Activated naive CD4-positive, alpha-beta T cell treated with anti-CD3 and anti-CD28 coated beads for 36 hours (primary cell): ENCODE results near the gene SSBP4. TPM values are rescaled to one million over a fixed set of nuclear protein-coding genes. Genes with fewer than 3 reads are reported as not detected.

Source experiments
- CTCF ChIA-PET: fragments of 350-600 bp; sonication (Branson Sonifier 250); formaldehyde crosslinking; loops from one replicate; lab custom pipeline; 2021; ENCODE audit warnings: antibody characterized with exemption; lab: Charles Lee
- DNase-seq: peaks from one replicate; pipeline ENCODE4 v3.0.0-alpha.2; 2020
- H3K27ac Mint-ChIP-seq: one replicate; pipeline ENCODE4 v1.8.0; 2021; ENCODE audit warnings: mild to moderate bottlenecking, mixed read lengths
- H3K27me3 Mint-ChIP-seq: one replicate; pipeline ENCODE4 v1.8.0; 2021; ENCODE audit warnings: low read depth, mixed read lengths
- H3K36me3 Mint-ChIP-seq: one replicate; pipeline ENCODE4 v1.8.0; 2021; ENCODE audit warnings: low read depth, mixed read lengths
- H3K4me1 Mint-ChIP-seq: one replicate; pipeline ENCODE4 v1.8.0; 2021; ENCODE audit warnings: low read depth, mixed read lengths
- H3K4me3 Mint-ChIP-seq: one replicate; pipeline ENCODE4 v1.8.0; 2021; ENCODE audit warnings: mild to moderate bottlenecking, moderate library complexity, mixed read lengths
- H3K9me3 Mint-ChIP-seq: one replicate; pipeline ENCODE4 v1.8.0; 2021; ENCODE audit warnings: mixed read lengths
- intact Hi-C: fragments of 100-400 bp; cut with micrococcal nuclease; formaldehyde crosslinking; loops from one replicate; pipeline ENCODE4 v1.15.1; 2023
- total RNA-seq, 2 experiments: library from RNA; stranded (reverse); gene quantifications; one replicate each; pipeline ENCODE4 v1.2.3, GENCODE V29; 2021

Gene SSBP4
- total RNA-seq, 2 experiments from 2014 or later: 62.6 to 71.4 TPM

GRCh38 chr19:18431351-18432197 is 12.4 kb downstream of the SSBP4 start:
- intact Hi-C loops: no loop called here
- no peaks in the 10 kb centered on the region for H3K9me3 Mint-ChIP-seq
- CTCF ChIA-PET: interaction anchor here (0.7 kb wide), 1 partner anchor 158 kb away, joined by 3 read pairs; no protein-coding TSS in a partner anchor
- H3K36me3 Mint-ChIP-seq: peaks cover 2% of the 10 kb centered on the region
- no peaks in the 10 kb centered on the region for H3K27me3 Mint-ChIP-seq
- H3K4me3 Mint-ChIP-seq: no peak overlapping the region
- H3K27ac Mint-ChIP-seq: no peak overlapping the region
- H3K4me1 Mint-ChIP-seq: peaks cover 26% of the 10 kb centered on the region
- DNase-seq: no peak

GRCh38 chr19:18432275-18433014 is 13.2 kb downstream of the SSBP4 start:
- Mint-ChIP-seq H3K4me1 (peaks cover 26% of the 10 kb centered on the region), H3K36me3 (peaks cover 2% of the 10 kb centered on the region), H3K27me3 (no peaks in the 10 kb centered on the region), H3K27ac (no peak overlapping the region), H3K9me3 (no peaks in the 10 kb centered on the region), H3K4me3 (no peak overlapping the region)
- CTCF ChIA-PET: interaction anchor here (0.7 kb wide), 1 partner anchor 157 kb away, joined by 3 read pairs; no protein-coding TSS in a partner anchor
- intact Hi-C loops: no loop called here
- no peak for DNase-seq

DNA sequence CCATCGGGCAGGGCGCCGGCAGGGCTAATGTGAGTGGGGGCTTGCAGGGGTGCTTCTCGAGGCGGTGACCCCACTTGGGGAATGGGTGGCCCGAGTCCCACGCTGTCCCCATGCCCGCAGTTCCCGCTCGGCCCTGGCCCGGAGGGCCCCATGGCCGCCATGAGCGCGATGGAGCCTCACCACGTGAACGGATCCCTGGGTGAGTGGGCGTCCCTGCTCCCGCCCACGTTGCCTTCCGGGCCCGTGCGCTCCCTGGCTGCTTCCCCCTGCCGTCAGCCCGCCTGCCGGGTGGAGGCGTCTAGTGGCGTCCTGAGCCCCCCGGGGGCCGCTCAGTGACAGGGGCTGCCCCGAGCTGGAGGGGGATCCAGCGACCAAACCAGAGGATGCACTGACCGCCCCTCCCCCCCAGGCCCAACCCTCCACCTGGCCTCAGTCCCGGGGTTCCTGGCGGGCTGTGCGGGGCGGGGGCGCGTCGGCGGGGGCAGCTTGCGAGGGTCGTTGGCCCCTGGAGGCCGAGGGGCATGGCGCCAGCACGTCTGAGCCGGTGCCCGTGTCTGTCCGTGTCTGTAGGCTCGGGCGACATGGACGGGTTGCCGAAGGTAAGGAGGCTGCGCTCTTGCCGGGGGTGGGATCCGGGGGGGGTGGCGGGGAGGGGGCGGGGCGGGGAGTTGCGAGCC is 14.0 kb downstream of the SSBP4 start:
- H3K4me1 Mint-ChIP-seq: peaks cover 26% of the 10 kb centered on the region
- no peak for DNase-seq
- CTCF ChIA-PET: no interaction called here
- H3K27me3 Mint-ChIP-seq: no peaks in the 10 kb centered on the region
- no peak overlapping the region for H3K4me3 Mint-ChIP-seq
- H3K27ac Mint-ChIP-seq: no peak overlapping the region
- no peaks in the 10 kb centered on the region for H3K9me3 Mint-ChIP-seq
- intact Hi-C loops: no loop called here
- H3K36me3 Mint-ChIP-seq: peaks cover 2% of the 10 kb centered on the region

GRCh38 chr19:18433735-18434398 is 14.7 kb downstream of the SSBP4 start:
- intact Hi-C loops: no loop called here
- Mint-ChIP-seq H3K4me3 (peak overlapping the region; percentile 15), H3K4me1 (peaks cover 26% of the 10 kb centered on the region), H3K27me3 (no peaks in the 10 kb centered on the region), H3K9me3 (no peaks in the 10 kb centered on the region), H3K27ac (no peak overlapping the region), H3K36me3 (peaks cover 2% of the 10 kb centered on the region)
- DNase-seq: no peak
- CTCF ChIA-PET: no interaction called here

DNA sequence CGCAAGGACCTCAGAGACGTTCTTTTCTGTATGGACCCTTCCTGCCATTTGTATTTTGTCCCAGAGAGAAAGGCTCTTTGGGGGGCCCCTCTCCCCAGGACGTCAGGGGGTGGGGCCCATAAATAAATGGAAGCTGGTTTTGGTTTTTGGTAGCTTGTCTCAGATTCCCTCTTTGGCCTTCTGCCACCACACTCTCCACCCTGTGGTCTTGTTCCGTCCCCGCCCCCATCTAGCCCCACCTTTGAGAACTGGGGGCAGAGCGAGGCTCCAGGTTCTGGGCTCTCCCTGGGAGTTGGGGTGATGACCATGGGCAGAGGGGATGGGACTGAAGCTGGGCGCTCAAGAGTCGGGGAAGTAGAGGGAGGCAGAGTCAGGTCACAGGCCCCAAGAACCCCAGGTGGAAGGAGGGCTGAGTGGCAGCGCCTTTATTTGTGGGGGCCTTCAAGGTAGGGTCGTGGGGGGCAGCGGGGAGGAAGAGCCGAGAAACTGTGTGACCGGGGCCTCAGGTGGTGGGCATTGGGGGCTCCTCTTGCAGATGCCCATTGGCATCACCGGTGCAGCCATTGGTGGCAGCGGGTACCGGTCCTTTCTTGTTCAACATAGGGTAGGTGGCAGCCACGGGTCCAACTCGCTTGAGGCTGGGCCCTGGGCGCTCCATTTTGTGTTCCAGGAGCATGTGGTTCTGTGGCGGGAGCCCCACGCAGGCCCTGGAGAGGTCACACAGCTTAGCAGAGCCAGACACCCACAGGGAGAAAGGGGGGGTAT is 15.4 kb downstream of the SSBP4 start:
- Mint-ChIP-seq H3K27me3 (no peaks in the 10 kb centered on the region), H3K9me3 (no peaks in the 10 kb centered on the region), H3K36me3 (peaks cover 2% of the 10 kb centered on the region), H3K27ac (no peak overlapping the region), H3K4me1 (peaks cover 25% of the 10 kb centered on the region), H3K4me3 (peak overlapping the region; percentile 15)
- intact Hi-C loops: no loop called here
- CTCF ChIA-PET: no interaction called here
- no peak for DNase-seq

DNA sequence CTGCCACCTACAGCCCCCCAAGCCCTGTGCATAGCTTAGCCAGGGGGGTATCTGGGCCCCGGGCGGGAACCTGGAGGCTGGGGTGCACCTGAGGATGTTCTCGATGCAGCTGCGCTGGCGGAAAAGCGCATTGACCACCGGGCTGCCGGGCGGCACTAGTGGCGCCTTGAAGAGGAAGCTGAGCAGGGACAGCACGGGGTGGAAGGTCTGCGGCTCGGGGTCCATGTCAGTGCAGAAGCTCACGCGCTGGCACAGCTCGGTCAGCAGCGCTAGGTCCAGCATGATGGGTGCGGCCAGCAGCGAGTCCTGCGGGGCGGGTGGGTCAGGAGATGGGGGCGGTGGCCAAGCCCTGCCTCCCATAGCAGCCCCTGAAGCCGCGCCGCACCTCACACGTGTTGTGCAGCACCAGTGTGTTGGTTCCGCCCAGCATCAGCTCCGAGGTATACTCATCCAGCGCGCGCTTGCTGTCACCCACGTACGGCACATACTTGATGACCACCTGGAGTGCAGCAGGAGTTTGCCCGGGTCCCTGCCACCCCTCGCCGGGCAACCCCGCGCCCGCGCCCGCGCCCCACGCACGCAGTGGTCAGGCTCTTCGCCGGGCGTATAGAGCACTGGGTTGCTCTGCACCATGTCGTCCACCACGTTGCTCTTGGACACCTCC is 16.1 kb downstream of the SSBP4 start:
- no peaks in the 10 kb centered on the region for H3K9me3 Mint-ChIP-seq
- H3K27ac Mint-ChIP-seq: no peak overlapping the region
- DNase-seq: no peak
- H3K27me3 Mint-ChIP-seq: no peaks in the 10 kb centered on the region
- intact Hi-C loops: no loop called here
- H3K36me3 Mint-ChIP-seq: peaks cover 2% of the 10 kb centered on the region
- peaks cover 21% of the 10 kb centered on the region for H3K4me1 Mint-ChIP-seq
- H3K4me3 Mint-ChIP-seq: peak overlapping the region; percentile 9
- CTCF ChIA-PET: interaction anchor here (1.3 kb wide), 1 partner anchor 16 kb away, joined by 4 read pairs; no protein-coding TSS in a partner anchor

DNA sequence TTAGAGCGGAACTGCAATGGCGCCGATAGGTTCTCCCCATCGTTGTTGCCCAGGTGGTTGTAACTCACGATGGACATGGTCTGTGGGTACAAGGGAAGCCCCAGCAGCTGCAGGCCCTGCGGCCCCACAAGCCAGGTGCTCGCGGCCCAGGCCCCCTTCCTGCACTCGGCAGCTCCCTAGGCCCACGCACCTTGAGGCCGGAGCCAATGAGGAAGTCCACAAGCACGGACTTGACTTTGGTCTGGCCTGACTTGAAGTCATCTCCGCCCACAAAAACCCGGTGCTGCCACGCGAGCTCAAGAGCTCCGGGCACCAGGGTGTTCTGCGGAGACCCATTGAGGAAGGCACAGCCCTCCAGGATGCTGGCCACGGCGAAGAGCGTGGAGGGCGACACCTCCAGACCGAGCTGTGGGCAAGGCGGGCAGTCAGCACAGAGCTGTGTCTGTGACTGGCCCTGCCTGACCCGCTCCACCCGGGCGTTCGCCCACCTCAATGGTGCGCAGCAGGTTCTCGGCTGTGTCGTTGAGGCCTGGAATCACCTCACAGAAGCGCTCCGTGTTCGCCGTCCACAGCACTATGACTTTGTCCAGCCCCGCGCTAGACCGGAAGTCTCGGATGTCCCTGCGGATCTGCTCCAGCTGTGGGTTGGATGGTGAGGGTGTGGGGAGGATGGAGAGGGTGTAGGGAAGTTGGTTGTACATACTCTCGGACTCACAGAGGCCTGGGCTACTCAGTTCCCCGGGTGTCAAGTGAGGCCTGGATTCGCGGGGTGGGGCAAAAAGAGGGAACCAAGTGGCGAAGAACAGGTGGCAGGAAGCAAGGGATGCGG is 16.9 kb downstream of the SSBP4 start:
- no peak for DNase-seq

GRCh38 chr19:18436671-18437490 is 17.7 kb downstream of the SSBP4 start:
- intact Hi-C loops: no loop called here
- peaks cover 2% of the 10 kb centered on the region for H3K36me3 Mint-ChIP-seq
- peaks cover 28% of the 10 kb centered on the region for H3K4me1 Mint-ChIP-seq
- no peak overlapping the region for H3K27ac Mint-ChIP-seq
- DNase-seq: peak; percentile 65
- H3K9me3 Mint-ChIP-seq: no peaks in the 10 kb centered on the region
- peak overlapping the region; percentile 57 for H3K4me3 Mint-ChIP-seq
- no peaks in the 10 kb centered on the region for H3K27me3 Mint-ChIP-seq
- CTCF ChIA-PET: interaction anchor here (0.8 kb wide), 1 partner anchor 18 kb away, joined by 3 read pairs; the partner anchor contains the start of gene SSBP4

More for the DNA sequence above, 16.9 kb downstream of the SSBP4 start:
- H3K9me3 Mint-ChIP-seq: no peaks in the 10 kb centered on the region
- no peak overlapping the region for H3K27ac Mint-ChIP-seq
- H3K36me3 Mint-ChIP-seq: peaks cover 2% of the 10 kb centered on the region
- CTCF ChIA-PET: interaction anchor here (0.8 to 1.3 kb wide), 2 partner anchors 15 to 17 kb away, joined by 3 to 4 read pairs; partner anchors contain the start of gene SSBP4
- H3K4me3 Mint-ChIP-seq: peak overlapping the region; percentile 57
- intact Hi-C loops: no loop called here
- peaks cover 24% of the 10 kb centered on the region for H3K4me1 Mint-ChIP-seq
- H3K27me3 Mint-ChIP-seq: no peaks in the 10 kb centered on the region

DNA sequence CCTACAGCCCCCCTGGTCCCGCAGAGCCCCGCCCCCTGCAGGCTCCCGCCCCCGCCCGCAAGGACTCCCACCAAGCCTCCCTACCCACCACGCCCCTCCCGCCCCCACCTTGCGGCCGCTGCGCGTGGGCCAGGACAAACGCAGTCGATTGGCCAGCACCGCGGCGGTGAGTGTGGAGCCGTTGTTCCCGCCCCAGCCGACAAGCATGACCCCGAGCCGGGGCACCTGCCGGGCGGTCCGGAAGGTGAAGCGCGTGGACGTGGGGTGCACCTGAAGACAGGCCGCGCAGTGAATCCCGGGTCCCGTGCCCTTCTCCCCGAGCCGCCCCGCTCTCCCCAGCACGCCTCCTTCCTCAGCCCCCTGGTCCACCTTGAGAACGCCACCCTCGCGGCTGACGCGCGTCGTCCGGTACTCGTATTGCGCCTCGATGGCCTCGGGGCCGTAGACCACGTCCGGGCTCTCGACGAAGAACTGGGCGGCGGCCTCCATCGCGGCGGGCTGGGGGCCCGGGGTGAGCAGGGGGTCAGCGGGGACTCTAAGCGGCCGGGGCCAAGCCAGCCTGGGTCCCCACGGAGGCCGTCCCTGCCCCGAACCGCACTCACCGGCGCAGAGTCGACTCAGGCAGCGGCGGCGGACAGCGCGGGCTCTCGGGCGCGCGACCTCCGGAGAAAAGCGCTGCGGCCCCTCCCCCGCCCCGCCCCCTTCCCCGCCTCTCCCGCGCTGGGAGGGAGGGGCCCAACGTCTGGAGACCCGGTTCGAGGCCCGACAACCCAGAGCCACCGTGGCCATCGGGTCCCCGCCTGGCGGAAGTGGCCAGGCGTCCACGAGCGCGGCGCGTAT is 18.5 kb downstream of the SSBP4 start, which contains the start of gene ISYNA1:
TSS of gene ISYNA1 (minus strand) at position 643 of the 840 bp plus-strand sequence. CDS start at position 489, 154 bp downstream.
- intact Hi-C loops: no loop called here
- peak; percentile 31 for DNase-seq
- Mint-ChIP-seq H3K9me3 (peaks cover 3% of the 10 kb centered on the region), H3K27ac (no peak within 1 kb of the TSS), H3K4me3 (peak within 1 kb of the TSS; percentile 54), H3K4me1 (peaks cover 32% of the 10 kb centered on the region), H3K36me3 (peaks cover 5% of the 10 kb centered on the region), H3K27me3 (no peaks in the 10 kb centered on the region)
- CTCF ChIA-PET: interaction anchor here (3.6 kb wide), 1 partner anchor 13 kb away, joined by 16 read pairs; no protein-coding TSS in a partner anchor
